H1 (cell line): ENCODE measurements around the gene PCYT2. TPM values are rescaled to one million over a fixed set of nuclear protein-coding genes. Genes with fewer than 3 reads are reported as not detected.
A peak's percentile ranks its signal among the peaks of the same experiment; 100 is the strongest.

Experiments used
- CTCF ChIA-PET: fragments of 300-600 bp; sonication (Branson Sonifier 250); formaldehyde crosslinking; loops from one replicate; lab custom pipeline; 2021; ENCODE audit not compliant: partially characterized antibody; lab: Charles Lee
- POLR2A ChIA-PET: fragments of 300-600 bp; sonication (Branson Sonifier 250); formaldehyde crosslinking; loops from one replicate; lab custom pipeline; 2021; ENCODE audit warnings: inconsistent platforms; ENCODE audit not compliant: partially characterized antibody; lab: Charles Lee
- DNase-seq, 2 experiments: peaks; one replicate each; pipeline versions ENCODE4 v3.0.0 to v3.0.0-alpha.2; 2010 to 2022; ENCODE audit warnings: low spot score in 2 of 2, low read depth in 1 of 2, mixed read lengths in 1 of 2
- FAIRE-seq: peaks from 2 replicates; lab custom pipeline; 2011; peaks lifted over from hg19 to GRCh38; lab: Jason Lieb, UNC
- H2AFZ ChIP-seq: 2 replicates; pipeline ENCODE4 v1.8.1; 2012; ENCODE audit warnings: low read length, inconsistent platforms
- H2AK5ac ChIP-seq: 2 replicates; pipeline ENCODE4 v1.6.1; 2013; ENCODE audit warnings: low read depth, low read length
- H2BK120ac ChIP-seq: replicated peaks from 2 replicates; pipeline ENCODE3; 2013; ENCODE audit warnings: low read depth, low read length, inconsistent platforms
- H2BK12ac ChIP-seq: 2 replicates; pipeline ENCODE4 v1.6.1; 2013; ENCODE audit warnings: low read depth, low read length
- H2BK15ac ChIP-seq: 2 replicates; pipeline ENCODE4 v1.6.1; 2013; ENCODE audit warnings: low read length
- H2BK20ac ChIP-seq: 2 replicates; pipeline ENCODE4 v1.6.1; 2013; ENCODE audit warnings: low read length
- H2BK5ac ChIP-seq: 2 replicates; pipeline ENCODE4 v1.6.1; 2013; ENCODE audit warnings: low read depth, low read length
- H3K14ac ChIP-seq: 2 replicates; pipeline ENCODE4 v1.6.1; 2013; ENCODE audit warnings: inconsistent platforms; ENCODE audit not compliant: insufficient read length
- H3K18ac ChIP-seq: 2 replicates; pipeline ENCODE4 v1.6.1; 2013; ENCODE audit warnings: low read length; ENCODE audit errors: extremely low read depth
- H3K23ac ChIP-seq: 2 replicates; pipeline ENCODE4 v1.6.1; 2013; ENCODE audit warnings: inconsistent platforms; ENCODE audit not compliant: insufficient read length
- H3K23me2 ChIP-seq: 2 replicates; pipeline ENCODE4 v1.6.1; 2013; ENCODE audit warnings: low read depth, low read length
- H3K27ac ChIP-seq: 2 replicates; pipeline ENCODE4 v1.6.1; 2011; ENCODE audit warnings: low read depth, low read length, inconsistent platforms
- H3K27me3 ChIP-seq, 4 experiments: replicated peaks in 1 of 4; 1 replicate in 1 of 4; 2 replicates in 3 of 4; pipeline versions ENCODE4 v1.6.1 to v1.8.1; 2011 to 2013; ENCODE audit warnings: low read length in 3 of 4, mild to moderate bottlenecking in 3 of 4, inconsistent platforms in 2 of 4, mixed read lengths in 2 of 4, moderate library complexity in 1 of 4; ENCODE audit not compliant: control insufficient read depth in 3 of 4, insufficient read depth in 3 of 4; ENCODE audit errors: extremely low read depth in 1 of 4
- H3K36me3 ChIP-seq, 4 experiments: 2 replicates each; pipeline versions ENCODE4 v1.6.1 to v1.8.1; 2011 to 2013; ENCODE audit warnings: mild to moderate bottlenecking in 4 of 4, low read length in 3 of 4, moderate library complexity in 2 of 4, control low read depth in 1 of 4, inconsistent platforms in 1 of 4; ENCODE audit not compliant: insufficient read depth in 4 of 4, control insufficient read depth in 2 of 4
- H3K4ac ChIP-seq: replicated peaks from 2 replicates; pipeline ENCODE3; 2013; ENCODE audit warnings: low read length, low read depth, mixed read lengths, inconsistent platforms; ENCODE audit not compliant: insufficient read length
- H3K4me1 ChIP-seq, 4 experiments: replicated peaks in 1 of 4; 1 replicate in 1 of 4; 2 replicates in 3 of 4; pipeline versions ENCODE4 v1.6.1 to v1.8.1; 2011 to 2013; ENCODE audit warnings: low read length in 3 of 4, inconsistent platforms in 2 of 4, mixed read lengths in 1 of 4; ENCODE audit not compliant: insufficient read depth in 4 of 4, control insufficient read depth in 3 of 4
- H3K4me2 ChIP-seq, 2 experiments: 2 replicates each; pipeline versions ENCODE4 v1.6.1 to v1.8.1; 2011 to 2013; ENCODE audit warnings: low read depth in 2 of 2, low read length in 2 of 2, control low read depth in 1 of 2, inconsistent platforms in 1 of 2, mild to moderate bottlenecking in 1 of 2; ENCODE audit not compliant: insufficient read depth in 1 of 2
- H3K4me3 ChIP-seq, 4 experiments: fragments of 200-600, 300-600 bp in 1 of 4; sonication (generic), shearing (Covaris generic), sonication (Bioruptor Twin) in 1 of 4; 2 replicates each; pipeline versions ENCODE4 v1.5.1 to v1.8.1; 2011 to 2016; ENCODE audit warnings: low read length in 4 of 4, low read depth in 3 of 4, control low read depth in 2 of 4, inconsistent platforms in 2 of 4, mild to moderate bottlenecking in 2 of 4, mixed read lengths in 1 of 4, moderate library complexity in 1 of 4; ENCODE audit not compliant: insufficient read depth in 2 of 4; ENCODE audit errors: extremely low read depth in 1 of 4
- H3K56ac ChIP-seq: replicated peaks from 2 replicates; pipeline ENCODE3; 2013; ENCODE audit warnings: low read depth, mild to moderate bottlenecking, mixed read lengths, low read length, inconsistent platforms; ENCODE audit not compliant: insufficient read length
- H3K79me1 ChIP-seq: 2 replicates; pipeline ENCODE4 v1.6.1; 2013; ENCODE audit warnings: low read depth, low read length, control low read depth
- H3K79me2 ChIP-seq, 2 experiments: 2 replicates each; pipeline versions ENCODE4 v1.6.1 to v1.8.1; 2012 to 2013; ENCODE audit warnings: low read length in 2 of 2, mild to moderate bottlenecking in 2 of 2, inconsistent platforms in 1 of 2; ENCODE audit not compliant: insufficient read depth in 2 of 2, control insufficient read depth in 1 of 2
- H3K9ac ChIP-seq, 4 experiments: replicated peaks in 1 of 4; 1 replicate in 1 of 4; 2 replicates in 3 of 4; pipeline versions ENCODE4 v1.6.1 to v1.8.1; 2011 to 2013; ENCODE audit warnings: low read depth in 3 of 4, low read length in 3 of 4, control low read depth in 2 of 4, mild to moderate bottlenecking in 2 of 4, moderate library complexity in 2 of 4, inconsistent platforms in 1 of 4; ENCODE audit errors: extremely low read depth in 1 of 4
- H3K9me3 ChIP-seq, 2 experiments: 2 replicates each; pipeline versions ENCODE4 v1.6.1 to v1.8.1; 2012 to 2013; ENCODE audit warnings: mild to moderate bottlenecking in 2 of 2, moderate library complexity in 2 of 2, control low read depth in 1 of 2, inconsistent platforms in 1 of 2, low read depth in 1 of 2, low read length in 1 of 2, mixed read lengths in 1 of 2; ENCODE audit not compliant: insufficient read depth in 2 of 2
- H4K20me1 ChIP-seq, 2 experiments: replicated peaks in 1 of 2; 2 replicates each; pipeline versions ENCODE3 to v1.8.1; 2011 to 2013; ENCODE audit warnings: inconsistent platforms in 2 of 2, low read length in 2 of 2, mild to moderate bottlenecking in 1 of 2; ENCODE audit not compliant: insufficient read depth in 2 of 2, control insufficient read depth in 1 of 2
- H4K5ac ChIP-seq: 2 replicates; pipeline ENCODE4 v1.6.1; 2013; ENCODE audit warnings: low read length, low read depth, mixed read lengths, inconsistent platforms; ENCODE audit not compliant: insufficient read length
- H4K8ac ChIP-seq: 2 replicates; pipeline ENCODE4 v1.8.0; 2013; ENCODE audit warnings: mild to moderate bottlenecking, moderate library complexity, low read length, inconsistent platforms; ENCODE audit not compliant: insufficient read depth; ENCODE audit errors: extremely low read depth
- H4K91ac ChIP-seq: replicated peaks from 2 replicates; pipeline ENCODE3; 2013; ENCODE audit warnings: low read length, mixed read lengths, inconsistent platforms; ENCODE audit not compliant: insufficient read length
- NANOG ChIP-seq: IDR thresholded peaks from 2 replicates; pipeline ENCODE4 v1.6.1; 2011; ENCODE audit warnings: low read length, low read depth, mild to moderate bottlenecking, inconsistent platforms; ENCODE audit not compliant: insufficient read depth, poor library complexity, severe bottlenecking
- POLR2A ChIP-seq, 2 experiments: IDR thresholded peaks; 1 replicate in 1 of 2; 2 replicates in 1 of 2; pipeline ENCODE4 v1.6.1; 2011; ENCODE audit warnings: low read depth in 2 of 2, low read length in 2 of 2, mild to moderate bottlenecking in 2 of 2; ENCODE audit errors: control extremely low read depth in 1 of 2
- RAD21 ChIP-seq, 2 experiments: IDR thresholded peaks in 1 of 2; conservative IDR thresholded peaks in 1 of 2; 2 replicates each; pipeline ENCODE4 v1.6.1; 2011; ENCODE audit warnings: low read depth in 2 of 2, low read length in 2 of 2, improper control_type of control experiment in 1 of 2, inconsistent platforms in 1 of 2, mild to moderate bottlenecking in 1 of 2, moderate library complexity in 1 of 2
- SIN3A ChIP-seq, 2 experiments: IDR thresholded peaks in 1 of 2; conservative IDR thresholded peaks in 1 of 2; 2 replicates each; pipeline ENCODE4 v1.6.1; 2011 to 2012; ENCODE audit warnings: low read length in 2 of 2, improper control_type of control experiment in 1 of 2, low read depth in 1 of 2, mild to moderate bottlenecking in 1 of 2
- WGBS, 2 experiments: shearing (Covaris generic) in 1 of 2; methylation state at CpG; one replicate each; pipeline versions ENCODE4 v1.1.6 to v1.1.7; 2013 to 2015; ENCODE audit warnings: low lambda C conversion rate in 2 of 2, mixed read lengths in 2 of 2, inconsistent platforms in 1 of 2, low coverage in 1 of 2, missing lambda C conversion rate in 1 of 2; ENCODE audit not compliant: insufficient replicate concordance in 2 of 2, insufficient coverage in 1 of 2, insufficient read length in 1 of 2; ENCODE audit errors: extremely low coverage in 1 of 2, missing lambda C conversion rate in 1 of 2; 5-methylcytosine and 5-hydroxymethylcytosine counted together
- polyA plus RNA-seq, 7 experiments: library from polyadenylated mRNA; depleted of rRNA in 3 of 7; stranded (reverse) in 5 of 7; unstranded in 2 of 7; fragments of >200 nt in 5 of 7; fragments of 200-250 nt in 2 of 7; gene quantifications; 1 replicate in 5 of 7; 2 replicates in 1 of 7; 4 replicates in 1 of 7; pipeline versions ENCODE4 v1.2.1 to v1.2.3, GENCODE V29; 2011 to 2013; ENCODE audit warnings: missing spikeins in 2 of 7, mixed read lengths in 2 of 7
- total RNA-seq: library from RNA; stranded (reverse); fragmentation: NEBNext Ultra II Directional; extraction: Animal tissue kit (Norgen Biotek cat#: 25700); gene quantifications from 2 replicates; pipeline ENCODE4 v1.2.1, GENCODE V29; 2021
- TF ChIP-seq, protein P1 (sequence below): IDR thresholded peaks from 2 replicates; pipeline ENCODE4 v1.6.1; 2012; ENCODE audit warnings: inconsistent platforms
- TF ChIP-seq, protein P2 (sequence below), 3 experiments: IDR thresholded peaks; 1 replicate in 2 of 3; 2 replicates in 1 of 3; pipeline versions ENCODE4 v1.5.1 to v1.6.1; 2011; ENCODE audit warnings: low read length in 3 of 3, mild to moderate bottlenecking in 3 of 3, inconsistent platforms in 2 of 3, low read depth in 1 of 3, moderate library complexity in 1 of 3; ENCODE audit not compliant: insufficient read depth in 1 of 3; ENCODE audit errors: control extremely low read depth in 1 of 3

The PCYT2 gene
- total and polyA plus RNA-seq, 2 of the 8 experiments (the other 6 are each of a cell fraction or from before 2014, with no cell fraction given) = 29.9 to 31.3 TPM

DNA sequence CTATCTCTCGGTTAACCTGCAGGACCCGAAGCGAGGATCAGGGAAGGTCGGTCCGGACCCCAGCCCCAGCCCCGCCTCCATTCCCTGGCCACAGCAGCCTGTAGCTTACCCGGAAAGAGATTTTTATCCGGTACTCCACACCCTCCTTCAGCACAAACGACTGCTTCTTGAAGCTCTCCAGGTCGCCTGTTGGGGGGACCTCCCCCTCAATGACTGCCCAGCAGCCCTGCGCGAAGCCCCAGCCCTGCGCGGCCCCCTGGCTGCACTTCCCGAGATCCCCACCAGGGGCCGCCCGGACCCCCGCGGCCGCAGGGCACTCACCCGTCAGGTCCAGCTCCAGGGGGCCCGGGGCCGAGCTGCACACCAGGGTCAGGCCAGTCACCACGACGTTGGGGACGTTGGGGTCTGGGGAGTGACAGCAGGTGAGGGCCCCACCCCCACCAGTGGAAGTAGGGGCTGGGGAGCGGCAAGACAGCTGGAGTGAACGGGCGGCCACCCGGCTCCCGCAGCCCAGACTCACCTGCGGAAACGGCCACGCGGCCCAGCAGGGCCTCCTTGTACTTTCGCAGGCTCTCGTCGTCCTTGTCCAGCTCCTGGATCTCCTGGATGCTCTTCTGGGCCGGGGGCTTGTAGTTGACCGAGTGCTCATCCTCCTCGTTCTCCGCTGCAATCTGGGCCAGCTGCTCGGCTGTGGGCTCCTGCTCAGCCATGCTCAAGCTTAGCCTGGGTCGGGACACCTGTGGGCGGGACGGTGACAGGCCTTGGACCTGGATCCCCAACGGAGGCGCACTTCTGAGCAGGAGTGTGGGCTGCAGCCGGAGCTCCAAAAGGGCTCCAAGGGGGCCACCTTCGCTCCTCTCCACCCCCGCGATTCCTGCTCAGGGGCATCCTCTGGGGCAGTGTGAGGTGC lies 41.7 kb downstream of the PCYT2 start:
- Histone ChIP-seq H3K23me2 (peaks cover 12% of the 10 kb centered on the region; the same call in 1 of the 2 replicates), H3K4ac (no peak overlapping the region), H3K4me3 (peak overlapping the region; percentile 63 to 79 (median 76); a peak in 7 of 8 replicates), H3K27ac (no peak overlapping the region), H3K23ac (no peak overlapping the region), H3K4me2 (peak overlapping the region; percentile 75 to 76), H3K79me1 (peaks cover 2% of the 10 kb centered on the region; the same call in 1 of the 2 replicates), H2BK5ac (no peak overlapping the region), H2BK120ac (no peak overlapping the region), H3K27me3 (no peaks in the 10 kb centered on the region), H4K8ac (peak overlapping the region; percentile 75), H4K5ac (peak overlapping the region; percentile 63), H3K36me3 (peaks cover 0 to 15% (median 5%) of the 10 kb centered on the region in 4 experiments; a peak in 4 of 8 replicates), H4K20me1 (peaks cover 6 to 33% of the 10 kb centered on the region in 2 experiments), H3K14ac (no peak overlapping the region), H3K9ac (no peak overlapping the region), H3K18ac (no peak overlapping the region; the same call in 1 of the 2 replicates), H4K91ac (peak overlapping the region; percentile 40), H2AK5ac (no peak overlapping the region; the same call in 1 of the 2 replicates), H2AFZ (no peak overlapping the region), H2BK12ac (no peak overlapping the region), H3K79me2 (peaks cover 4% of the 10 kb centered on the region in 2 experiments; a peak in 2 of 4 replicates), H3K4me1 (peaks cover 0 to 31% (median 21%) of the 10 kb centered on the region in 4 experiments; a peak in 6 of 7 replicates), H3K9me3 (no peaks in the 10 kb centered on the region), H2BK20ac (no peak overlapping the region), H2BK15ac (no peak overlapping the region), H3K56ac (peak overlapping the region; percentile 2)
- DNase-seq (peak in 1 of 2 experiments; percentile 90), FAIRE-seq (no peak)
- WGBS, 2 experiments = 60% methylated on average over 49 of the region's 52 CpGs; no CpG with 5 or more reads in 1 of the 2 experiments
- ChIA-PET CTCF (interaction anchor here (0.7 to 2.9 kb wide), 54 partner anchors 9 to 207 kb away, joined by 3 to 24 read pairs (median 4); partner anchors contain the start of genes MRPL12, MYADML2, NPB and PCYT2), POLR2A (interaction anchor here (0.7 to 6.6 kb wide), 37 partner anchors 9 to 184 kb away, joined by 3 to 41 read pairs (median 5); partner anchors contain the start of genes ALYREF, ANAPC11, CENPX and DCXR)
- TF ChIP-seq RAD21 (IDR thresholded peaks at IDR 0.05 in 1 of 2, conservative IDR thresholded peaks at IDR 0.05 in 1 of 2; ENCODE audit: low read depth in 2 of 2, low read length in 2 of 2) (peak; percentile 48 to 63), SIN3A (conservative IDR thresholded peaks at IDR 0.05 in 1 of 2, IDR thresholded peaks at IDR 0.05 in 1 of 2; ENCODE audit: low read depth in 1 of 2, low read length in 2 of 2) (peak; percentile 45 to 61; a peak in 1 of 4 replicates), NANOG (peak; percentile 39), POLR2A (IDR thresholded peaks at IDR 0.05; ENCODE audit: control extremely low read depth in 1 of 2, low read depth in 2 of 2, low read length in 2 of 2) (no peak; a peak in 2 of 3 replicates)
- TF ChIP-seq, protein P1, sequence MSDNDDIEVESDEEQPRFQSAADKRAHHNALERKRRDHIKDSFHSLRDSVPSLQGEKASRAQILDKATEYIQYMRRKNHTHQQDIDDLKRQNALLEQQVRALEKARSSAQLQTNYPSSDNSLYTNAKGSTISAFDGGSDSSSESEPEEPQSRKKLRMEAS = peak; percentile 23; the same call in 1 of the 2 replicates
- TF ChIP-seq, protein P2, sequence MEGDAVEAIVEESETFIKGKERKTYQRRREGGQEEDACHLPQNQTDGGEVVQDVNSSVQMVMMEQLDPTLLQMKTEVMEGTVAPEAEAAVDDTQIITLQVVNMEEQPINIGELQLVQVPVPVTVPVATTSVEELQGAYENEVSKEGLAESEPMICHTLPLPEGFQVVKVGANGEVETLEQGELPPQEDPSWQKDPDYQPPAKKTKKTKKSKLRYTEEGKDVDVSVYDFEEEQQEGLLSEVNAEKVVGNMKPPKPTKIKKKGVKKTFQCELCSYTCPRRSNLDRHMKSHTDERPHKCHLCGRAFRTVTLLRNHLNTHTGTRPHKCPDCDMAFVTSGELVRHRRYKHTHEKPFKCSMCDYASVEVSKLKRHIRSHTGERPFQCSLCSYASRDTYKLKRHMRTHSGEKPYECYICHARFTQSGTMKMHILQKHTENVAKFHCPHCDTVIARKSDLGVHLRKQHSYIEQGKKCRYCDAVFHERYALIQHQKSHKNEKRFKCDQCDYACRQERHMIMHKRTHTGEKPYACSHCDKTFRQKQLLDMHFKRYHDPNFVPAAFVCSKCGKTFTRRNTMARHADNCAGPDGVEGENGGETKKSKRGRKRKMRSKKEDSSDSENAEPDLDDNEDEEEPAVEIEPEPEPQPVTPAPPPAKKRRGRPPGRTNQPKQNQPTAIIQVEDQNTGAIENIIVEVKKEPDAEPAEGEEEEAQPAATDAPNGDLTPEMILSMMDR (IDR thresholded peaks at IDR 0.05; ENCODE audit: control extremely low read depth in 1 of 3, insufficient read depth in 1 of 3, low read depth in 1 of 3, low read length in 3 of 3) = peak; percentile 72 to 76 (median 76)
